Small intestine (tissue), 7 donors: Measurements from ENCODE around the gene GDPD5. TPM values are rescaled to one million over a fixed set of nuclear protein-coding genes. Genes with fewer than 3 reads are reported as not detected.

ENCODE experiments used
- DNase-seq, 2 donors: peaks; one replicate each; pipeline versions ENCODE4 v3.0.0 to v3.0.0-alpha.2; 2013
- FAIRE-seq: peaks from 2 replicates; lab custom pipeline; 2012; peaks lifted over from hg19 to GRCh38; lab: Jason Lieb, UNC
- H3K27ac ChIP-seq, 3 donors: one replicate each; pipeline ENCODE4 v1.5.1; 2013; ENCODE audit warnings: low read length in 2 of 3, mild to moderate bottlenecking in 2 of 3, control low read depth in 1 of 3, inconsistent platforms in 1 of 3, low read depth in 1 of 3, moderate library complexity in 1 of 3
- H3K27me3 ChIP-seq, 3 donors: one replicate each; pipeline ENCODE4 v1.6.1; 2013; ENCODE audit warnings: low read length in 3 of 3, inconsistent platforms in 1 of 3; ENCODE audit not compliant: control insufficient read depth in 3 of 3, insufficient read depth in 3 of 3
- H3K36me3 ChIP-seq, 3 donors: one replicate each; pipeline ENCODE4 v1.6.1; 2013; ENCODE audit warnings: low read length in 3 of 3, inconsistent platforms in 1 of 3, low read depth in 1 of 3, mild to moderate bottlenecking in 1 of 3, moderate library complexity in 1 of 3; ENCODE audit not compliant: control insufficient read depth in 3 of 3, insufficient read depth in 2 of 3
- H3K4me1 ChIP-seq, 3 donors: one replicate each; pipeline ENCODE4 v1.6.1; 2013; ENCODE audit warnings: low read length in 2 of 3, inconsistent platforms in 1 of 3, low read depth in 1 of 3, mild to moderate bottlenecking in 1 of 3, moderate library complexity in 1 of 3; ENCODE audit not compliant: control insufficient read depth in 3 of 3, insufficient read depth in 2 of 3
- H3K4me3 ChIP-seq, 3 donors: one replicate each; pipeline ENCODE4 v1.5.1; 2013; ENCODE audit warnings: low read length in 3 of 3, control low read depth in 1 of 3, inconsistent platforms in 1 of 3, low read depth in 1 of 3, mild to moderate bottlenecking in 1 of 3, moderate library complexity in 1 of 3
- H3K9me3 ChIP-seq, 2 donors: one replicate each; pipeline ENCODE4 v1.6.1; 2013; ENCODE audit warnings: low read depth in 1 of 2, low read length in 1 of 2; ENCODE audit not compliant: control insufficient read depth in 2 of 2, insufficient read depth in 1 of 2
- WGBS, 3 donors: extraction: QIAGEN DNeasy Blood & Tissue Kit; methylation state at CpG; one replicate each; pipeline ENCODE4 v1.1.7; 2013; 5-methylcytosine and 5-hydroxymethylcytosine counted together
- polyA plus RNA-seq, 4 donors: library from polyadenylated mRNA; stranded (reverse) in 3 of 4; unstranded in 1 of 4; fragments of 200-250 nt in 3 of 4; fragments of 120-200 nt in 1 of 4; gene quantifications; one replicate each; pipeline versions ENCODE4 v1.2.1 to v1.2.3, GENCODE V29; 2013
- donor health status: healthy with polysubstance abuse.
- donor health status: control.
- donor health status: control.
- donor health status: Bipolar disorder and iron deficiency.
- donor health status: healthy.

GDPD5 gene
- polyA plus RNA-seq, 4 donors: 1.1 to 82.7 (median 6.1) TPM

DNA sequence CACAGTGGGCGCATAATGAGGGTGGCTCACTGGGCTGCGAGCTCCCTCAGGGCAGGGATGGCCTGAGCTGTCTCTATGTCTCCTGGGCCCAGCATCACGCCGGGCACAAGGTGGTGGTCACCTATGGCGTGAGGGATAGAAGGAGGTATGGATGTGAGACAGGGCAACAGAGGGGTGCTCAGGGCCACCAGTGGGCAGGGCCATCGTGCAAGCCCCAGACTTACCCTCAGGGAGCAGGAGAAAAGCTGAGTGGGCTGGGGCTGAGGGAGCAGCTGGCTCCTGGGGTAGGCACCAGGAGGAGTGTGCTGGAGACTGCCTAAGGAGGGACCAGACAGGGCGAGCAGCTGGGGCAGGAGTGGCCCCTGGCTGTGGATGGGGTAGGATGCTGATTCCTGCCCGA, 58.4 kb downstream of the GDPD5 start:
- no peaks in the 10 kb centered on the region for H3K27me3 ChIP-seq
- H3K9me3 ChIP-seq: no peaks in the 10 kb centered on the region
- H3K27ac ChIP-seq: no peak overlapping the region
- no peak overlapping the region for H3K4me3 ChIP-seq
- DNase-seq (no peak), FAIRE-seq (no peak)
- no peaks in the 10 kb centered on the region for H3K4me1 ChIP-seq
- 89 to 93% (median 91%) methylated on average over 8 of the region's 8 CpGs for WGBS, 3 donors
- peaks cover 0 to 88% (median 0%) of the 10 kb centered on the region in 3 donors for H3K36me3 ChIP-seq

GRCh38 chr11:75465701-75466531, 59.8 kb downstream of the GDPD5 start:
- Histone ChIP-seq H3K9me3 (no peaks in the 10 kb centered on the region), H3K36me3 (peaks cover 0 to 88% (median 0%) of the 10 kb centered on the region in 3 donors), H3K27me3 (no peaks in the 10 kb centered on the region), H3K27ac (no peak overlapping the region), H3K4me1 (no peaks in the 10 kb centered on the region), H3K4me3 (no peak overlapping the region)
- WGBS, 3 donors: 86 to 90% (median 88%) methylated on average over 11 of the region's 11 CpGs
- FAIRE-seq: no peak
- no peak for DNase-seq

DNA sequence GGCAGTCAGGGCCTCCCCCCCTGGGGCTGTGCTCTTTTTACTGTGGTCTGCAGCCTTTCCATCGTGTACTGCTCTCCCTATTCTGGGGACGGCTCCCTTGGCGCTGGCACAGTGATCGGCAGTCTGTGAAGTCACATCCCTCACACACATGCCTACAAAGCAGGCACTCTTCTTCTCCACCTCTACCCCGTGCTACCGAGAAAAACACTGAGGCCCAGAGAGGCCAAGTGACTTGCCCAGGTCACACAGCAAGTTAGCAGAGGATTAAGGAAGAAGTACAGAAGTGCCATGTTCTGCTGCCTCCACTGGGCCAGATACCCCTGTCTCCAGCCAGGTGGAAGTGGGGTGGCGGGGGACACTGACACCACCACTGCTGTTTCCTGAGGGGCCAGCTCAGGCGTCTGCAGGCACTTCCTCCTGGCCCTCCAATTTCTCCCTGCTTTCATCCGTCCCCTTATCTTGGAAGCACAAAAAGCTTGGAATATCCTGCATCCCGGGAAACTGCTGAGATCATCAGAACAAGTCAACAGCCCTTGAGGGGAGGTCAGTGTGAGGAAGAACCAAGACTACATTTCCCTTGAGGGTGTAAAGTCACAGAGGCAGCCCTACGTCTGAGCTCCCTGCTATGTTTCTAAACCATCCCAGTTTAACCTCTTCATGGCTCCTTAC, 62.5 kb downstream of the GDPD5 start:
- Histone ChIP-seq H3K4me3 (no peak overlapping the region), H3K36me3 (peaks cover 0 to 87% (median 0%) of the 10 kb centered on the region in 3 donors), H3K4me1 (no peaks in the 10 kb centered on the region), H3K9me3 (no peaks in the 10 kb centered on the region), H3K27ac (no peak overlapping the region), H3K27me3 (no peaks in the 10 kb centered on the region)
- no peak for FAIRE-seq
- DNase-seq: no peak
- 66 to 78% (median 74%) methylated on average over 11 of the region's 11 CpGs for WGBS, 3 donors

GRCh38 chr11:75462117-75462653, 63.6 kb downstream of the GDPD5 start:
- no peaks in the 10 kb centered on the region for H3K4me1 ChIP-seq
- WGBS, 3 donors: 84 to 93% (median 85%) methylated on average over 5 of the region's 5 CpGs
- H3K27ac ChIP-seq: no peak overlapping the region
- H3K4me3 ChIP-seq: no peak overlapping the region
- H3K36me3 ChIP-seq: peaks cover 0 to 87% (median 0%) of the 10 kb centered on the region in 3 donors
- DNase-seq (no peak), FAIRE-seq (no peak)
- no peaks in the 10 kb centered on the region for H3K27me3 ChIP-seq
- H3K9me3 ChIP-seq: no peaks in the 10 kb centered on the region

GRCh38 chr11:75461151-75461550, 64.6 kb downstream of the GDPD5 start:
- no peaks in the 10 kb centered on the region for H3K27me3 ChIP-seq
- FAIRE-seq (no peak), DNase-seq (no peak)
- 63 to 80% (median 71%) methylated on average over 6 of the region's 6 CpGs for WGBS, 3 donors
- H3K9me3 ChIP-seq: no peaks in the 10 kb centered on the region
- peaks cover 0 to 86% (median 0%) of the 10 kb centered on the region in 3 donors for H3K36me3 ChIP-seq
- H3K27ac ChIP-seq: no peak overlapping the region
- H3K4me3 ChIP-seq: no peak overlapping the region
- no peaks in the 10 kb centered on the region for H3K4me1 ChIP-seq

GRCh38 chr11:75456596-75457183, 69.1 kb downstream of the GDPD5 start:
- no peak for FAIRE-seq
- WGBS, 3 donors: 86 to 90% (median 88%) methylated on average over 14 of the region's 14 CpGs
- Histone ChIP-seq H3K36me3 (peaks cover 0 to 77% (median 0%) of the 10 kb centered on the region in 3 donors), H3K27ac (no peak overlapping the region), H3K27me3 (no peaks in the 10 kb centered on the region), H3K9me3 (no peaks in the 10 kb centered on the region), H3K4me1 (no peaks in the 10 kb centered on the region), H3K4me3 (no peak overlapping the region)
- no peak for DNase-seq

- Histone ChIP-seq H3K27ac (no peak overlapping the region), H3K36me3 (peaks cover 0 to 76% (median 0%) of the 10 kb centered on the region in 3 donors), H3K9me3 (no peaks in the 10 kb centered on the region), H3K27me3 (no peaks in the 10 kb centered on the region), H3K4me3 (no peak overlapping the region), H3K4me1 (no peaks in the 10 kb centered on the region)
- 56 to 75% (median 71%) methylated on average over 5 of the region's 5 CpGs for WGBS, 3 donors
- FAIRE-seq: no peak
- no peak for DNase-seq
Observed at GRCh38 chr11:75454987-75455386, 70.8 kb downstream of the GDPD5 start.

- no peaks in the 10 kb centered on the region for H3K27me3 ChIP-seq
- H3K9me3 ChIP-seq: no peaks in the 10 kb centered on the region
- WGBS, 3 donors: 68 to 80% (median 75%) methylated on average over 9 of the region's 9 CpGs
- FAIRE-seq (no peak), DNase-seq (no peak)
- peaks cover 0 to 79% (median 0%) of the 10 kb centered on the region in 3 donors for H3K36me3 ChIP-seq
- H3K4me1 ChIP-seq: no peaks in the 10 kb centered on the region
- H3K27ac ChIP-seq: no peak overlapping the region
- no peak overlapping the region for H3K4me3 ChIP-seq
Observed at GRCh38 chr11:75453916-75454655, 71.7 kb downstream of the GDPD5 start.
